ENCODE data around the gene KHDC4.

Gene KHDC4

DNA sequence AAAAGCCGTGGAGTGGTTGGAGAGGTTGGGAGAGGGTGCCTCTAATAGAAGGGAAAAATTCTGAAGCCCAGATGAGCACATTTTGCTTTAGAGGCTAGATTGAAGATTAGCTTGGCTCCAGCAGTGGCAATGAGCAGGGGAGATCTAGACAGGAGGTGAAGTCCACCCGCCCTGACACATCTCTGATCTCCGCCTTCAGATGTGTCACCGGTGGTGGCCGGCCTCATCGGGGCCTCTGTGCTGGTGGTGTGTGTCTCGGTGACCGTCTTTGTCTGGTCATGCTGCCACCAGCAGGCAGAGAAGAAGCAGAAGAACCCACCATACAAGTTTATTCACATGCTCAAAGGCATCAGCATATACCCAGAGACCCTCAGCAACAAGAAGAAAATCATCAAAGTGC, 66.4 kb downstream of the KHDC4 start:
- ATAC-seq: no peak
- no peak for TF ChIP-seq ZFP30 (CRISPR knock-in tag; IDR thresholded peaks at IDR 0.05)
- TF ChIP-seq RARB (CRISPR knock-in tag; IDR thresholded peaks at IDR 0.05): no peak
- no peak for TF ChIP-seq TOX (CRISPR knock-in tag; IDR thresholded peaks at IDR 0.05; ENCODE audit: borderline replicate concordance)
- no peak for TF ChIP-seq OSR1 (CRISPR knock-in tag; IDR thresholded peaks at IDR 0.05)
- no peak for TF ChIP-seq ISL1 (CRISPR knock-in tag; IDR thresholded peaks at IDR 0.05)

DNA sequence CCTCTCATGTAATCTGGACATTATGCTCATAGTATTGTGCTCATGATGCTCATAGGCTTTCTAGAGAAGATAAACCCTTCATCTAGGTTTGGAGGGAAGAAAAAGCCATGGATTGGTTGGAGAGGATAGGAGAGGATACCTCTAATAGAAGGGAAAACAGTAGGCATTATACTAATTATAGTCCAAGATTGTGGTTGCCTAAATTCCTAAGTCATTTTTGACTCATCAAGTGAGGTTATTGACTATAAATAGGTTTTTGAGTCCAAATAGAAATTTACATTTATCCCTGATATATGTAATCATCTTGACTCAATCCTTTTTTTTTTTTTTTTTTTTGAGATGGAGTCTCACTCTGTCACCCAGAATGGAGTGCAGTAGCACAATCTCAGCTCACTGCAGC, 69.8 kb downstream of the KHDC4 start:
- TF ChIP-seq ISL1 (CRISPR knock-in tag; IDR thresholded peaks at IDR 0.05) (no peak), ZC3H10 (CRISPR knock-in tag; IDR thresholded peaks at IDR 0.05) (0 out of 2 replicates have a peak, but pooled peaks have one; percentile 20), ZFP30 (CRISPR knock-in tag; IDR thresholded peaks at IDR 0.05) (no peak), ESRRG (CRISPR knock-in tag; IDR thresholded peaks at IDR 0.05) (no peak), CSDC2 (CRISPR knock-in tag; IDR thresholded peaks at IDR 0.05) (no peak)
- TF ChIP-seq, protein P1, sequence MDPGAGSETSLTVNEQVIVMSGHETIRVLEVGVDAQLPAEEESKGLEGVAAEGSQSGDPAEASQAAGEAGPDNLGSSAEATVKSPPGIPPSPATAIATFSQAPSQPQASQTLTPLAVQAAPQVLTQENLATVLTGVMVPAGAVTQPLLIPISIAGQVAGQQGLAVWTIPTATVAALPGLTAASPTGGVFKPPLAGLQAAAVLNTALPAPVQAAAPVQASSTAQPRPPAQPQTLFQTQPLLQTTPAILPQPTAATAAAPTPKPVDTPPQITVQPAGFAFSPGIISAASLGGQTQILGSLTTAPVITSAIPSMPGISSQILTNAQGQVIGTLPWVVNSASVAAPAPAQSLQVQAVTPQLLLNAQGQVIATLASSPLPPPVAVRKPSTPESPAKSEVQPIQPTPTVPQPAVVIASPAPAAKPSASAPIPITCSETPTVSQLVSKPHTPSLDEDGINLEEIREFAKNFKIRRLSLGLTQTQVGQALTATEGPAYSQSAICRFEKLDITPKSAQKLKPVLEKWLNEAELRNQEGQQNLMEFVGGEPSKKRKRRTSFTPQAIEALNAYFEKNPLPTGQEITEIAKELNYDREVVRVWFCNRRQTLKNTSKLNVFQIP (CRISPR knock-in tag; IDR thresholded peaks at IDR 0.05; ENCODE audit: borderline replicate concordance, low read depth): no peak
- TF ChIP-seq, protein P2, sequence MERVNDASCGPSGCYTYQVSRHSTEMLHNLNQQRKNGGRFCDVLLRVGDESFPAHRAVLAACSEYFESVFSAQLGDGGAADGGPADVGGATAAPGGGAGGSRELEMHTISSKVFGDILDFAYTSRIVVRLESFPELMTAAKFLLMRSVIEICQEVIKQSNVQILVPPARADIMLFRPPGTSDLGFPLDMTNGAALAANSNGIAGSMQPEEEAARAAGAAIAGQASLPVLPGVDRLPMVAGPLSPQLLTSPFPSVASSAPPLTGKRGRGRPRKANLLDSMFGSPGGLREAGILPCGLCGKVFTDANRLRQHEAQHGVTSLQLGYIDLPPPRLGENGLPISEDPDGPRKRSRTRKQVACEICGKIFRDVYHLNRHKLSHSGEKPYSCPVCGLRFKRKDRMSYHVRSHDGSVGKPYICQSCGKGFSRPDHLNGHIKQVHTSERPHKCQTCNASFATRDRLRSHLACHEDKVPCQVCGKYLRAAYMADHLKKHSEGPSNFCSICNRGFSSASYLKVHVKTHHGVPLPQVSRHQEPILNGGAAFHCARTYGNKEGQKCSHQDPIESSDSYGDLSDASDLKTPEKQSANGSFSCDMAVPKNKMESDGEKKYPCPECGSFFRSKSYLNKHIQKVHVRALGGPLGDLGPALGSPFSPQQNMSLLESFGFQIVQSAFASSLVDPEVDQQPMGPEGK (CRISPR knock-in tag; IDR thresholded peaks at IDR 0.05; ENCODE audit: borderline replicate concordance): no peak
- ATAC-seq: no peak

Measured in SK-N-SH treated with all-trans-retinoic acid at 6 μM for 48 hours (cell line).